ENCODE data around the gene C2orf72.

Gene C2orf72

DNA sequence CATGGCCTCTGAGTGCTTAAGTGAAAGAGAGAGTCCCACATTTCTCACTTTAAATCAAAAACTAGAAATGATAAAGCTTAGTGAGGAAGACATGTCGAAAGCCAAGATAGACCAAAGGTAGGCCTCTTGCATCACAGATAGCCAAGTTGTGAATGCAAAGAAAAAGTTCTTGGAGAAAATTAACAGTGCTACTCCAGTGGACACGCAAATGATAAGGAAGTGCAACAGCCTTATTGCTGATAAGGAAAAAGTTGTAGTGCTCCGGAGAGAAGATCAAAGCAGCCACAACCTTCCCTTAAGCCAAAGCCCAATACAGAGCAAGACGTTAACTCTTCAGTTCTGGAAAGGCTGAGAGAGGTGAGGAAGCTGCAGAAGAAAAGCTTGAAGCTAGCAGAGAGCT lies 51.4 kb downstream of the C2orf72 start:
- no peak for DNase-seq

DNA sequence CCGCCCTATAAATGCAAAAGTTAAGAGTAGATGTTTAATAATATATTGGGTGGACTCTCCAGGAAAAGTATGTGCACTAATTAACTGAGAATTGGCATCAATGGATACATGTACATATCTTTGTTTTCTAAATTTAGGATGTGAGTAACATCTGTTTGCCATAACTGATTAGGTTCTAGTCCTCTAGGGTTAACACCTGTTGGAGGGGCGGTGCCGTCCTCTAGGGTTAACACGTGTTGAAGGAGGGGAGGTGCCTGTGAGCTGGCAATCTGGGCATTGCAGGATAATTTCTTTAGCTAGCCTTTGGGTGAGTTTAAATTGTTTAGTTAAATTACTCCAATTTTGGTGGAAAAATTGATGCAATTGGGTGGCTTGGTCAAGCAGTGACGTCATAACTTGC lies 56.6 kb downstream of the C2orf72 start:
- no peak for DNase-seq

DNA sequence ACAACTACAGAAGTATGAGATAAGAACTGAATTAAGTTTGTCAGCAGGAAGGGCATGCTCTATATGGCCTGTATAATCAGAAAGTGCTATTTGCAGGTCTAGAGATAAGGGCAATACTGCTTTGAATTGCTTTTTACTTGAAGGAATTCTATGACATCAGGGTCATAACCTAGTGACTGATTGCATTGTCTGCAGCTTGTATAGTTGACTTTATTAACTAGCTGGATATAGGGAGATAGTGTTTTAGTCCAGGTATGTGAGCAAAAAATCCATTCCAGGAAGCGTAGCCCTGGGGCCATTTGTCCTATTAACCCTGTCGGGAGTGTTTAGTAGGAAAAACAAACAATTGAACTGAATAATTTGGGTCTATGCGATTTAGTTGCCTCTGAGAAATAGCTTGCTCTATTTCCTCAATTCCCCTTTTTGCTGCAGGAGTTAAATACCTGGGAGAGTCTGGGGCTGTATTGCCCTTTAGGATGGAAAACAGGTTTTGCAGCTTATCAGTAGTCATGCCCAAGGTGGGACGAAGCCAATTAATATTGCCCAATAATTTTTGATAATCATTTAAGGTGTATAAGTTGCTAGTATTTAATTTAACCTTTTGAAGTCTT lies 57.5 kb downstream of the C2orf72 start:
- no peak for DNase-seq
